K562 (cell line): Measurements from ENCODE around the gene CADM2. TPM values are rescaled to one million over a fixed set of nuclear protein-coding genes. Genes with fewer than 3 reads are reported as not detected.
A peak's percentile ranks its signal among the peaks of the same experiment; 100 is the strongest.

ENCODE experiments used
- ATAC-seq: fragments of 200-7000 bp; cut with Tn5 transposase; 3 replicates; pipeline ENCODE4 v1.9.1; 2020; ENCODE audit warnings: moderate library complexity
- BruUV-seq: library from RNA; stranded (reverse); fragments of 400-500 nt; replicated peaks from 2 replicates; lab custom pipeline; 2021; lab: Mats Ljungman, UMichigan
- CTCF ChIA-PET: fragments of 300-600 bp; formaldehyde crosslinking; extraction: SDS; loops from one replicate; lab custom pipeline; 2021; ENCODE audit warnings: low intra/inter-chr PET ratio; lab: Yijun Ruan, JAX
- POLR2A ChIA-PET: fragments of 300-600, 350-650 bp; sonication (Branson Sonifier 250); formaldehyde crosslinking; extraction: SDS; loops from one replicate; lab custom pipeline; 2021; ENCODE audit warnings: antibody characterized with exemption, inconsistent platforms; lab: Yijun Ruan, JAX
- DNase-seq, 4 experiments: peaks; one replicate each; pipeline versions ENCODE4 v3.0.0 to v3.0.0-alpha.2; 2011 to 2018; ENCODE audit warnings: low spot score in 3 of 4, mixed read lengths in 3 of 4; ENCODE audit errors: extremely low read depth in 1 of 4
- FAIRE-seq: peaks from 2 replicates; lab custom pipeline; 2011; peaks lifted over from hg19 to GRCh38; lab: Jason Lieb, UNC
- H2AFZ ChIP-seq: 2 replicates; pipeline ENCODE4 v1.6.0; 2011; ENCODE audit warnings: low read depth, low read length, control low read depth, inconsistent platforms
- H3K27ac ChIP-seq: fragments of 200-600 bp; 3 replicates; pipeline ENCODE4 v1.8.0; 2011; ENCODE audit warnings: low read depth, mild to moderate bottlenecking, control low read depth, inconsistent platforms, low read length, moderate library complexity, mixed read lengths; ENCODE audit errors: extremely low read depth
- H3K27me3 ChIP-seq, 2 experiments: fragments of 300-600 bp in 1 of 2; 2 replicates in 1 of 2; 3 replicates in 1 of 2; pipeline versions ENCODE4 v1.6.0 to v1.8.0; 2011; ENCODE audit warnings: inconsistent platforms in 2 of 2, low read length in 2 of 2, mild to moderate bottlenecking in 1 of 2, mixed read lengths in 1 of 2, moderate library complexity in 1 of 2; ENCODE audit not compliant: control insufficient read depth in 2 of 2, insufficient read depth in 2 of 2
- H3K36me3 ChIP-seq: fragments of 300-600 bp; 3 replicates; pipeline ENCODE4 v1.8.0; 2011; ENCODE audit warnings: mild to moderate bottlenecking, low read length, inconsistent platforms; ENCODE audit not compliant: control insufficient read depth, insufficient read depth
- H3K4me1 ChIP-seq, 2 experiments: fragments of 200-600 bp in 1 of 2; replicated peaks in 1 of 2; 2 replicates in 1 of 2; 3 replicates in 1 of 2; pipeline versions ENCODE4 v1.5.1 to v1.8.0; 2011; ENCODE audit warnings: inconsistent platforms in 2 of 2, low read length in 2 of 2, mild to moderate bottlenecking in 1 of 2, mixed read lengths in 1 of 2, moderate library complexity in 1 of 2; ENCODE audit not compliant: control insufficient read depth in 2 of 2, insufficient read depth in 2 of 2
- H3K4me2 ChIP-seq: 2 replicates; pipeline ENCODE4 v1.6.1; 2011; ENCODE audit warnings: low read length, control low read depth, inconsistent platforms, mixed read lengths; ENCODE audit not compliant: insufficient read depth
- H3K4me3 ChIP-seq: fragments of 200-600 bp; sonication (generic), shearing (Covaris generic); 2 replicates; pipeline ENCODE4 v1.5.1; 2016; ENCODE audit warnings: control low read depth, inconsistent platforms
- H3K79me2 ChIP-seq: fragments of 200-600 bp; 3 replicates; pipeline ENCODE4 v1.8.0; 2011; ENCODE audit warnings: low read length, inconsistent platforms; ENCODE audit not compliant: control insufficient read depth, insufficient read depth
- H3K9ac ChIP-seq, 2 experiments: 2 replicates each; pipeline versions ENCODE4 v1.6.0 to v1.6.1; 2011; ENCODE audit warnings: low read depth in 2 of 2, low read length in 2 of 2, control low read depth in 1 of 2, inconsistent platforms in 1 of 2, mild to moderate bottlenecking in 1 of 2, mixed read lengths in 1 of 2; ENCODE audit not compliant: insufficient read depth in 1 of 2
- H3K9me1 ChIP-seq: one replicate; pipeline ENCODE4 v1.6.0; 2011; ENCODE audit warnings: inconsistent platforms, mild to moderate bottlenecking, low read length, moderate library complexity; ENCODE audit not compliant: control insufficient read depth, insufficient read depth
- H3K9me3 ChIP-seq: replicated peaks from 2 replicates; pipeline ENCODE4 v1.5.1; 2011; ENCODE audit warnings: low read depth, low read length, inconsistent platforms; ENCODE audit not compliant: control insufficient read depth, insufficient read depth
- H4K20me1 ChIP-seq: replicated peaks from 2 replicates; pipeline ENCODE4 v1.6.1; 2011; ENCODE audit warnings: low read length, inconsistent platforms, mixed read lengths; ENCODE audit not compliant: control insufficient read depth, insufficient read depth
- CEBPG ChIP-seq, 3 experiments: fragments of 200-800 bp in 1 of 3; sonication (Bioruptor generic) in 1 of 3; sonication (generic) in 1 of 3; formaldehyde crosslinking in 1 of 3; IDR thresholded peaks in 2 of 3; conservative IDR thresholded peaks in 1 of 3; 2 replicates each; pipeline versions ENCODE4 v1.6.1 to v1.8.0; 2016 to 2022; ENCODE audit warnings: missing compliant biosample characterization in 2 of 3, missing genetic modification characterization in 2 of 3, mild to moderate bottlenecking in 1 of 3, missing genetic modification reagents in 1 of 3
- FOXJ2 ChIP-seq: fragments of 200-800 bp; sonication (Bioruptor generic); IDR thresholded peaks from 2 replicates; pipeline ENCODE4 v1.6.1; 2016; ENCODE audit warnings: missing genetic modification characterization, missing compliant biosample characterization
- ILK ChIP-seq: fragments of 450-650 bp; IDR thresholded peaks from 2 replicates; pipeline ENCODE4 v1.6.1; 2016; ENCODE audit warnings: missing genetic modification characterization, low read depth, mild to moderate bottlenecking, missing compliant biosample characterization, moderate library complexity, borderline replicate concordance
- NFIX ChIP-seq: fragments of 250-450 bp; sonication (Bioruptor Pico); IDR thresholded peaks from 2 replicates; pipeline ENCODE4 v1.4.0; 2020; ENCODE audit warnings: low read depth, mild to moderate bottlenecking, moderate library complexity
- POLR2AphosphoS5 ChIP-seq: IDR thresholded peaks from 2 replicates; pipeline ENCODE4 v1.6.1; 2011; ENCODE audit warnings: mild to moderate bottlenecking, low read depth, low read length, moderate library complexity; ENCODE audit not compliant: control insufficient read depth, insufficient read depth
- SPI1 ChIP-seq: IDR thresholded peaks from 2 replicates; pipeline ENCODE4 v1.6.1; 2011; ENCODE audit warnings: low read depth, low read length, control low read depth, borderline replicate concordance
- STAT5B ChIP-seq: fragments of 250-450 bp; sonication (Bioruptor Pico); IDR thresholded peaks from 2 replicates; pipeline ENCODE4 v1.8.0; 2021; ENCODE audit warnings: mild to moderate bottlenecking, inconsistent platforms
- TAF15 ChIP-seq: fragments of 200-400 bp; formaldehyde crosslinking; IDR thresholded peaks from 2 replicates; pipeline ENCODE4 v1.6.1; 2017; ENCODE audit warnings: mild to moderate bottlenecking, low read depth, low read length, moderate library complexity
- TEAD2 ChIP-seq: fragments of 450-650 bp; IDR thresholded peaks from 2 replicates; pipeline ENCODE4 v1.6.1; 2016; ENCODE audit warnings: missing genetic modification characterization, control low read depth, missing compliant biosample characterization
- ZFX ChIP-seq: sonication (generic); formaldehyde crosslinking; IDR thresholded peaks from 2 replicates; pipeline ENCODE4 v1.8.0; 2022; ENCODE audit warnings: mild to moderate bottlenecking, missing genetic modification reagents, moderate library complexity
- ZNF75A ChIP-seq: fragments of 450-650 bp; formaldehyde crosslinking; IDR thresholded peaks from 2 replicates; pipeline ENCODE4 v1.4.0; 2020; ENCODE audit warnings: mild to moderate bottlenecking
- WGBS: fragments of 100-300 bp; shearing (Covaris generic); methylation state at CpG from one replicate; pipeline ENCODE4 v1.1.6; 2016; ENCODE audit warnings: low coverage, mixed read lengths; ENCODE audit not compliant: insufficient coverage; ENCODE audit errors: missing lambda C conversion rate; 5-methylcytosine and 5-hydroxymethylcytosine counted together
- in situ Hi-C: fragments of 300-500 bp; cut with MboI; formaldehyde crosslinking; loops from 4 replicates; pipeline ENCODE4 v1.15.0; 2018; ENCODE audit warnings: inconsistent platforms, mixed read lengths
- intact Hi-C: fragments of 100-400 bp; cut with micrococcal nuclease; formaldehyde crosslinking; loops from 2 replicates; pipeline ENCODE4 v1.14.2; 2022
- polyA plus RNA-seq, 8 experiments: library from polyadenylated mRNA; depleted of rRNA in 4 of 8; stranded (reverse) in 5 of 8; unstranded in 3 of 8; fragments of >200 nt; fragmentation: Nextera tagmentation in 2 of 8; fragmentation: Illumina TruSeq in 1 of 8; extraction: Ambion mirVana in 2 of 8; extraction: Trizol in 1 of 8; gene quantifications; 2 replicates each; pipeline versions ENCODE4 v1.2.1 to v1.2.3, GENCODE V29; 2011 to 2014; ENCODE audit warnings: inconsistent platforms in 1 of 8, missing spikeins in 1 of 8
- total RNA-seq, 7 experiments: library from RNA; depleted of rRNA in 6 of 7; stranded (reverse); fragments of >200 nt in 6 of 7; fragmentation: Illumina TruSeq in 2 of 7; extraction: Trizol in 2 of 7; gene quantifications; 2 replicates each; pipeline versions ENCODE4 v1.2.1 to v1.2.3, GENCODE V29; 2011 to 2021; ENCODE audit warnings: low replicate concordance in 1 of 7
- TF ChIP-seq, protein P1 (sequence below): sonication (generic); formaldehyde crosslinking; IDR thresholded peaks from 2 replicates; pipeline ENCODE4 v1.8.0; 2022; ENCODE audit warnings: missing genetic modification reagents, mild to moderate bottlenecking, borderline replicate concordance

Gene CADM2
- total and polyA plus RNA-seq, 9 of the 15 experiments (the other 6 are each of a cell fraction or from before 2014, with no cell fraction given), result 0.11 to 3.2 (median 0.95) TPM

DNA sequence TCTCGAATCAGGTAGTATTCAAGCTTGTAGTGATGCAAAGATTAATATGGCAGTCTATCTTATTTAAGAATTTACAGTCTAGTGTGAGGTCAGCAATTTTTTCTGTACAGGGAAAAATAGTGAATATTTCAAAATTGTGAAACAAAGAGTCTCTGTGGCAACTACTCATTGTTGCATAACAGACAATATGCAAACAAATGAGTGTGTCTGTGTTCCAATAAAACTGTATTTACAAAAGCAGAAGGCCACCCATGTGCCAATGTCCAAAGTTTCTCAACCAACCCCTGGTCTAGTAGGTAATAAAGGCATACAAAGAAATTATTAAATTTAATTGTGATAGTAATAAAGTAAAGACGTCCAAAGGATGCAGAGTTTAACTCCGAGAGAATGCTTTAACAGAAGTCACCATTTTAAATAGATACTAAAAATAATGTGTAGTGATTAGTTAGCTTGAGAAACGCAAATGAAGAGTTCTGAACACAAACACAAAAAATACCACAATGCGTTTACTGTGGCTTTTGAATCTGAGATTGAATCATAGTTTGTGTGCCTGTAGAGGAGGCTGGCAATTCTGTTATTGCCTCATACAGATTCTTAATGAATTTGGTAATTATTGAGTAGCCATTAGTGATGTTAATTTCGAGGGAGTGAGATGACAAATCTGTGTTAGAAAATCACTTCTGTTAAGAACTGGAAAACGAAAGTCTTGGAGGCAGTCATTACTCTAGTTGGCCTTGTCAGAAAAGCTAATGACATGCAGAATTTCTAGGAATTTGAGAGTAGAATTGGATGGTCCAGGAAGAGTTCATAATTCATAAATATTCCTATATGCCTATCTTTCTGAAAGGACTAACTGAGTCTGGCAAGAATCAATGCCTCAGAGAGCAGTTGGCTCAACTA, 48.7 kb downstream of the CADM2 start:
- no peak overlapping the region for H3K4me3 ChIP-seq
- H3K79me2 ChIP-seq, result no peaks in the 10 kb centered on the region
- H3K27ac ChIP-seq, result no peak overlapping the region
- H3K27me3 ChIP-seq, result no peaks in the 10 kb centered on the region
- in situ Hi-C loops (no loop called here), intact Hi-C loops (no loop called here)
- ChIA-PET CTCF (no interaction called here), POLR2A (no interaction called here)
- no peaks in the 10 kb centered on the region for H3K9me1 ChIP-seq
- ATAC-seq (no peak), FAIRE-seq (no peak), DNase-seq (no peak)
- H3K9me3 ChIP-seq, result no peaks in the 10 kb centered on the region
- H3K4me1 ChIP-seq, result no peaks in the 10 kb centered on the region
- no TSS peak for BruUV-seq
- TF ChIP-seq CEBPG (CRISPR knock-in tag; IDR thresholded peaks at IDR 0.05), result no peak
- peak in 1 of 2 experiments; percentile 47; a peak in 1 of 4 replicates for TF ChIP-seq CEBPG (tag; conservative IDR thresholded peaks at IDR 0.05 in 1 of 2, IDR thresholded peaks at IDR 0.05 in 1 of 2)
- no peak for TF ChIP-seq FOXJ2 (tag)
- no peaks in the 10 kb centered on the region for H4K20me1 ChIP-seq
- no peak overlapping the region for H2AFZ ChIP-seq
- H3K9ac ChIP-seq, result no peak overlapping the region
- H3K36me3 ChIP-seq, result no peaks in the 10 kb centered on the region
- WGBS, result 2% methylated on average over 7 of the region's 7 CpGs
- no peak overlapping the region for H3K4me2 ChIP-seq

DNA sequence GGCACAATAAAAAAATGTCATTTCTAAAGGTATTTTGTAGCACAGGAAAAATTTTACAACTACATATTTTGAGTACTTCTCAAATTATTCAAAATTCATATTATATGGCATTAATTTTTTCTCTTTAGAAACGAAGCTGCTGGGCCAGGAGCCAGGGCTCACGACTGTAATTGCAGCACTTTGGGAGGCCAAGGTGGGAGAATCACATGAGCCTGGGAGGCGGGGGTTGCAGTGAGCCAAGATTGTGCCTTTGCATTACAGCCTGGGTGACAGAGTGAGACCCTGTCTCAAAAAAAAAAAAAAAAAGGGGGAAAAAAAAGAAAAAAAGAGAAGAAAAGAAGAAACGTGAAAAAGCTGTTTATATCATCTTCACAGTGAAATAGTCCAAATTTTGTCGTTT, 62.0 kb downstream of the CADM2 start:
- intact Hi-C loops, result no loop called here
- in situ Hi-C loops, result no loop called here
- no peak overlapping the region for H3K4me2 ChIP-seq
- H4K20me1 ChIP-seq, result no peaks in the 10 kb centered on the region
- TF ChIP-seq STAT5B (CRISPR knock-in tag), result no peak
- no peak for TF ChIP-seq POLR2AphosphoS5
- no peak for TF ChIP-seq ZFX (CRISPR knock-in tag)
- no peak for TF ChIP-seq TEAD2 (tag)
- TF ChIP-seq NFIX (CRISPR knock-in tag), result no peak
- no peak for TF ChIP-seq SPI1
- TF ChIP-seq TAF15, result no peak
- no peak for TF ChIP-seq ILK (tag)
- TF ChIP-seq ZNF75A (CRISPR knock-in tag), result no peak
- TF ChIP-seq, protein P1, sequence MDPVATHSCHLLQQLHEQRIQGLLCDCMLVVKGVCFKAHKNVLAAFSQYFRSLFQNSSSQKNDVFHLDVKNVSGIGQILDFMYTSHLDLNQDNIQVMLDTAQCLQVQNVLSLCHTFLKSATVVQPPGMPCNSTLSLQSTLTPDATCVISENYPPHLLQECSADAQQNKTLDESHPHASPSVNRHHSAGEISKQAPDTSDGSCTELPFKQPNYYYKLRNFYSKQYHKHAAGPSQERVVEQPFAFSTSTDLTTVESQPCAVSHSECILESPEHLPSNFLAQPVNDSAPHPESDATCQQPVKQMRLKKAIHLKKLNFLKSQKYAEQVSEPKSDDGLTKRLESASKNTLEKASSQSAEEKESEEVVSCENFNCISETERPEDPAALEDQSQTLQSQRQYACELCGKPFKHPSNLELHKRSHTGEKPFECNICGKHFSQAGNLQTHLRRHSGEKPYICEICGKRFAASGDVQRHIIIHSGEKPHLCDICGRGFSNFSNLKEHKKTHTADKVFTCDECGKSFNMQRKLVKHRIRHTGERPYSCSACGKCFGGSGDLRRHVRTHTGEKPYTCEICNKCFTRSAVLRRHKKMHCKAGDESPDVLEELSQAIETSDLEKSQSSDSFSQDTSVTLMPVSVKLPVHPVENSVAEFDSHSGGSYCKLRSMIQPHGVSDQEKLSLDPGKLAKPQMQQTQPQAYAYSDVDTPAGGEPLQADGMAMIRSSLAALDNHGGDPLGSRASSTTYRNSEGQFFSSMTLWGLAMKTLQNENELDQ (CRISPR knock-in tag), result no peak
- H3K27me3 ChIP-seq, result no peaks in the 10 kb centered on the region
- H3K9ac ChIP-seq, result no peak overlapping the region
- H3K4me3 ChIP-seq, result no peak overlapping the region
- no peaks in the 10 kb centered on the region for H3K4me1 ChIP-seq
- no peak overlapping the region for H3K27ac ChIP-seq
- WGBS, result 6% methylated on average over 3 of the region's 5 CpGs
- H2AFZ ChIP-seq, result no peak overlapping the region
- H3K79me2 ChIP-seq, result no peaks in the 10 kb centered on the region
- H3K9me1 ChIP-seq, result no peaks in the 10 kb centered on the region
- no TSS peak for BruUV-seq
- no peak for FAIRE-seq
- DNase-seq, result no peak
- ATAC-seq, result no peak
- ChIA-PET POLR2A (no interaction called here), CTCF (no interaction called here)
- H3K9me3 ChIP-seq, result no peaks in the 10 kb centered on the region
- no peaks in the 10 kb centered on the region for H3K36me3 ChIP-seq
